SK-N-SH (cell line): Measurements from ENCODE around the gene TMEM184B. TPM values are rescaled to one million over a fixed set of nuclear protein-coding genes. Genes with fewer than 3 reads are reported as not detected.
A peak's percentile ranks its signal among the peaks of the same experiment; 100 is the strongest.

Source experiments
- CTCF ChIA-PET: fragments of 300-600, 350-600 bp; formaldehyde crosslinking; extraction: SDS; loops from one replicate; lab custom pipeline; 2021; lab: Yijun Ruan, JAX
- POLR2A ChIA-PET: fragments of 350-600 bp; sonication (Branson Sonifier 250); formaldehyde crosslinking; extraction: SDS; loops from one replicate; lab custom pipeline; 2020; ENCODE audit warnings: antibody characterized with exemption, inconsistent platforms; lab: Yijun Ruan, JAX
- DNase-seq: peaks from one replicate; pipeline ENCODE4 v3.0.0; 2012
- H2AFZ ChIP-seq: fragments of 200-600 bp; sonication (generic); 2 replicates; pipeline ENCODE4 v1.8.1; 2016; ENCODE audit warnings: antibody characterized with exemption, mild to moderate bottlenecking, low read depth
- H3F3A ChIP-seq: fragments of 200-600 bp; sonication (generic); replicated peaks from 2 replicates; pipeline ENCODE3; 2016; ENCODE audit warnings: antibody characterized with exemption, mild to moderate bottlenecking; ENCODE audit not compliant: insufficient read depth
- H3K27ac ChIP-seq, 2 experiments: fragments of 200-500 bp in 1 of 2; fragments of 200-600 bp in 1 of 2; sonication (Bioruptor generic) in 1 of 2; sonication (generic), shearing (Covaris generic) in 1 of 2; 2 replicates each; pipeline versions ENCODE4 v1.5.1 to v1.6.1; 2014 to 2016; ENCODE audit warnings: low read depth in 2 of 2, inconsistent platforms in 1 of 2, low read length in 1 of 2, mild to moderate bottlenecking in 1 of 2, mixed read lengths in 1 of 2
- H3K27me3 ChIP-seq: fragments of 200-600 bp; sonication (generic), shearing (Covaris generic); 2 replicates; pipeline ENCODE4 v1.6.1; 2016; ENCODE audit warnings: mixed run types; ENCODE audit not compliant: insufficient read depth
- H3K36me3 ChIP-seq, 2 experiments: fragments of 200-500 bp in 1 of 2; fragments of 200-600 bp in 1 of 2; sonication (Bioruptor generic) in 1 of 2; sonication (generic) in 1 of 2; replicated peaks in 1 of 2; 2 replicates each; pipeline versions ENCODE3 to v1.5.1; 2014 to 2016; ENCODE audit warnings: low read length in 1 of 2, mild to moderate bottlenecking in 1 of 2; ENCODE audit not compliant: insufficient read depth in 2 of 2, control insufficient read depth in 1 of 2
- H3K4me1 ChIP-seq, 2 experiments: fragments of 200-500 bp in 1 of 2; fragments of 200-600 bp in 1 of 2; sonication (Bioruptor generic) in 1 of 2; sonication (generic), shearing (Covaris generic) in 1 of 2; 2 replicates each; pipeline versions ENCODE4 v1.5.1 to v1.6.1; 2014 to 2016; ENCODE audit warnings: low read depth in 1 of 2, low read length in 1 of 2, mixed run types in 1 of 2; ENCODE audit not compliant: insufficient read depth in 2 of 2, control insufficient read depth in 1 of 2
- H3K4me2 ChIP-seq: fragments of 200-600 bp; sonication (generic), shearing (Covaris generic); 2 replicates; pipeline ENCODE4 v1.6.1; 2017; ENCODE audit warnings: mixed run types
- H3K4me3 ChIP-seq, 2 experiments: fragments of 200-500 bp in 1 of 2; fragments of 200-600 bp in 1 of 2; sonication (Bioruptor generic) in 1 of 2; sonication (generic), shearing (Covaris generic) in 1 of 2; 2 replicates each; pipeline versions ENCODE4 v1.5.1 to v1.8.1; 2014 to 2016; ENCODE audit warnings: low read depth in 2 of 2, inconsistent platforms in 1 of 2, low read length in 1 of 2, mild to moderate bottlenecking in 1 of 2, mixed read lengths in 1 of 2, moderate library complexity in 1 of 2
- H3K79me2 ChIP-seq: fragments of 200-600 bp; sonication (generic); 2 replicates; pipeline ENCODE4 v1.8.1; 2017; ENCODE audit warnings: mild to moderate bottlenecking; ENCODE audit not compliant: insufficient read depth
- H3K9ac ChIP-seq: fragments of 200-600 bp; sonication (generic); 2 replicates; pipeline ENCODE4 v1.6.1; 2017; ENCODE audit warnings: mixed run types
- H3K9me2 ChIP-seq: fragments of 200-600 bp; sonication (generic); 2 replicates; pipeline ENCODE4 v1.6.1; 2017; ENCODE audit warnings: mixed run types
- H3K9me3 ChIP-seq: fragments of 200-600 bp; sonication (generic); 2 replicates; pipeline ENCODE4 v1.6.1; 2017; ENCODE audit warnings: mixed run types, mild to moderate bottlenecking, moderate library complexity
- H4K20me1 ChIP-seq: fragments of 200-600 bp; sonication (generic); 2 replicates; pipeline ENCODE4 v1.6.1; 2017; ENCODE audit warnings: mild to moderate bottlenecking, mixed run types; ENCODE audit not compliant: insufficient read depth
- CTCF ChIP-seq: fragments of 200-600 bp; sonication (generic); IDR thresholded peaks from 2 replicates; pipeline ENCODE4 v1.6.1; 2017; ENCODE audit warnings: antibody characterized with exemption, mild to moderate bottlenecking, moderate library complexity
- EP300 ChIP-seq, 2 experiments: IDR thresholded peaks; 2 replicates each; pipeline versions ENCODE4 v1.4.0 to v1.6.1; 2012; ENCODE audit warnings: borderline replicate concordance in 1 of 2, low read depth in 1 of 2, low read length in 1 of 2
- EZH2phosphoT487 ChIP-seq: fragments of 200-600 bp; sonication (generic); IDR thresholded peaks from 2 replicates; pipeline ENCODE4 v1.6.1; 2017; ENCODE audit warnings: low read depth, mixed run types, mild to moderate bottlenecking, antibody characterized with exemption, moderate library complexity, borderline replicate concordance
- FOSL2 ChIP-seq: IDR thresholded peaks from 2 replicates; pipeline ENCODE4 v1.4.0; 2012; ENCODE audit warnings: low read depth, mild to moderate bottlenecking, moderate library complexity, borderline replicate concordance
- FOXJ3 ChIP-seq: sonication (generic); formaldehyde crosslinking; IDR thresholded peaks from 2 replicates; pipeline ENCODE4 v1.5.1; 2020; ENCODE audit warnings: mild to moderate bottlenecking, missing genetic modification reagents
- FOXM1 ChIP-seq: IDR thresholded peaks from 2 replicates; pipeline ENCODE4 v1.4.0; 2012; ENCODE audit warnings: low read depth, mild to moderate bottlenecking
- GABPA ChIP-seq: IDR thresholded peaks from 2 replicates; pipeline ENCODE4 v1.4.0; 2012; ENCODE audit warnings: low read depth, mild to moderate bottlenecking
- GATA2 ChIP-seq: sonication (generic); formaldehyde crosslinking; IDR thresholded peaks from 2 replicates; pipeline ENCODE4 v1.5.0; 2020; ENCODE audit warnings: mild to moderate bottlenecking, missing genetic modification reagents
- POLR2AphosphoS5 ChIP-seq: IDR thresholded peaks from 2 replicates; pipeline ENCODE4 v1.6.1; 2012; ENCODE audit warnings: low read depth, low read length
- RAD21 ChIP-seq: IDR thresholded peaks from 2 replicates; pipeline ENCODE4 v1.6.1; 2012; ENCODE audit warnings: mild to moderate bottlenecking, low read length
- RCOR1 ChIP-seq: fragments of 150-350 bp; IDR thresholded peaks from 2 replicates; pipeline ENCODE4 v1.6.1; 2017; ENCODE audit warnings: antibody characterized with exemption, low read length
- RFX5 ChIP-seq: IDR thresholded peaks from 2 replicates; pipeline ENCODE4 v1.6.1; 2012; ENCODE audit warnings: mild to moderate bottlenecking, improper control_type of control experiment, low read length
- SMC3 ChIP-seq: IDR thresholded peaks from 2 replicates; pipeline ENCODE4 v1.6.1; 2012; ENCODE audit warnings: low read depth, low read length, improper control_type of control experiment
- TAF1 ChIP-seq: IDR thresholded peaks from 2 replicates; pipeline ENCODE4 v1.6.1; 2012; ENCODE audit warnings: low read depth, mild to moderate bottlenecking, low read length, moderate library complexity, borderline replicate concordance
- TCF12 ChIP-seq: IDR thresholded peaks from 2 replicates; pipeline ENCODE4 v1.4.0; 2012
- TEAD4 ChIP-seq: IDR thresholded peaks from 2 replicates; pipeline ENCODE4 v1.4.0; 2012; ENCODE audit warnings: mild to moderate bottlenecking, borderline replicate concordance; ENCODE audit not compliant: insufficient read depth
- USF1 ChIP-seq: IDR thresholded peaks from 2 replicates; pipeline ENCODE4 v1.4.0; 2012; ENCODE audit warnings: low read depth, borderline replicate concordance
- ZBTB33 ChIP-seq: IDR thresholded peaks from 2 replicates; pipeline ENCODE4 v1.4.0; 2012; ENCODE audit warnings: low read depth, borderline replicate concordance
- WGBS: methylation state at CpG from one replicate; pipeline ENCODE4 v1.1.6; 2017; ENCODE audit warnings: low lambda C conversion rate; 5-methylcytosine and 5-hydroxymethylcytosine counted together
- polyA plus RNA-seq, 3 experiments: library from polyadenylated mRNA; depleted of rRNA; stranded (reverse); fragments of >200 nt; gene quantifications; 2 replicates each; pipeline ENCODE4 v1.2.3, GENCODE V29; 2012

The TMEM184B gene
- polyA plus RNA-seq, 1 of the 3 experiments (the other 2 are of a cell fraction), result 25.3 TPM

- no peak for TF ChIP-seq FOXJ3 (CRISPR knock-in tag)
- TF ChIP-seq GATA2 (CRISPR knock-in tag), result no peak
- no peak for TF ChIP-seq RAD21
- TF ChIP-seq EP300 (IDR thresholded peaks at IDR 0.05; ENCODE audit: borderline replicate concordance in 1 of 2, low read depth in 1 of 2, low read length in 1 of 2), result no peak
Observed at GRCh38 chr22:38299770-38300102, 26.9 kb upstream of the TMEM184B start (continued).

- DNase-seq, result peak; percentile 52
- Histone ChIP-seq H3F3A (no peaks in the 10 kb centered on the region), H3K9ac (no peak overlapping the region), H3K79me2 (peaks cover 22% of the 10 kb centered on the region; the same call in 1 of the 2 replicates), H3K4me2 (no peak overlapping the region), H3K36me3 (peaks cover 0 to 33% of the 10 kb centered on the region in 2 experiments), H3K27me3 (no peaks in the 10 kb centered on the region), H3K4me1 (no peaks in the 10 kb centered on the region), H3K9me3 (no peaks in the 10 kb centered on the region), H4K20me1 (peaks cover 22% of the 10 kb centered on the region), H2AFZ (no peak overlapping the region), H3K27ac (no peak overlapping the region), H3K4me3 (no peak overlapping the region), H3K9me2 (no peaks in the 10 kb centered on the region)
- WGBS, result 92% methylated on average over 10 of the region's 25 CpGs
- CTCF ChIA-PET, result no interaction called here
- TF ChIP-seq RFX5 (no peak), TEAD4 (no peak), POLR2AphosphoS5 (no peak), TCF12 (no peak), CTCF (peak; percentile 42), USF1 (no peak), RCOR1 (no peak), TAF1 (no peak)
- POLR2A ChIA-PET, result no interaction called here
Observed at GRCh38 chr22:38298312-38299005, 25.6 kb upstream of the TMEM184B start.

GRCh38 chr22:38296372-38296771 is 23.6 kb upstream of the TMEM184B start:
- WGBS, result no CpG with 5 or more reads among the region's 4 CpGs
- no peaks in the 10 kb centered on the region for H3K9me3 ChIP-seq
- H3K79me2 ChIP-seq, result peaks cover 10% of the 10 kb centered on the region; the same call in 1 of the 2 replicates
- CTCF ChIA-PET, result no interaction called here
- TF ChIP-seq TCF12 (no peak), GABPA (no peak), FOXM1 (no peak), FOSL2 (no peak), EZH2phosphoT487 (no peak), ZBTB33 (no peak), SMC3 (no peak), EP300 (IDR thresholded peaks at IDR 0.05; ENCODE audit: borderline replicate concordance in 1 of 2, low read depth in 1 of 2, low read length in 1 of 2) (no peak)
- no peak overlapping the region for H3K9ac ChIP-seq
- no peaks in the 10 kb centered on the region for H3K27me3 ChIP-seq
- no peak overlapping the region for H3K27ac ChIP-seq
- no peak for DNase-seq
- peaks cover 15% of the 10 kb centered on the region; the same call in 1 of the 2 replicates for H4K20me1 ChIP-seq
- no peak overlapping the region for H3K4me3 ChIP-seq
- no peak overlapping the region for H3K4me2 ChIP-seq
- H3K4me1 ChIP-seq, result no peaks in the 10 kb centered on the region
- peaks cover 0 to 29% of the 10 kb centered on the region in 2 experiments for H3K36me3 ChIP-seq
- no peak overlapping the region for H2AFZ ChIP-seq
- POLR2A ChIA-PET, result no interaction called here
- no peaks in the 10 kb centered on the region for H3K9me2 ChIP-seq
- H3F3A ChIP-seq, result no peaks in the 10 kb centered on the region
